ENCODE results near the gene MACF1.

DNA sequence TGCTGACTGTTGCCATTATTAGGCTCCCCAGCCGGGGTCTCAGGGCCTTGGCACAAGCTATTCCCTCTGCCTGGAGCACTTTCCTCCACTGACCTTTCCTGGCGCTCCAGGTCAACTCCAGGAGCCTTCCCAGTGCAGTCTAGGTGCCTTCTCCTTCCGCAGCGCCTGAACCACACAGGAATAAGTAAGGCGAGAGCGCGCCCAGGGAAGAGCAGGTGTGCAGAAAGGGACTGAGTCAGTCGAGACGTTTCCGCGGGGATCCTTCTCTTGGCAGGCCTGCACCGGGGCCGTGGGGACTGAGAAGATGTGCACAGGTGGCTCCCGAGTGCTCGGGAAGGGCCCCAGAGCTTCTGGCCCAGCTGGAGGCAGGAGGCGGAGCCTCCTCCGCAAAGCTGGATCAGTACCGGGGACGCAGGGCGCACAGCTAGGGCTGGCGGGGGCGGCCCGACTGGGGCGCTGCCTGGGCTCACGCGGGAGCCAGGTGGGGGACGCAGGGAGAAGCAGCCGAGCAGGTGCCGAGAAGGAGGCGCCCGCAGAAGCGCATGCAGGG, 286.2 kb downstream of the MACF1 start:
- TF ChIP-seq NFRKB (IDR thresholded peaks at IDR 0.05) (no peak), SP1 (IDR thresholded peaks at IDR 0.05) (no peak), ZNF384 (IDR thresholded peaks at IDR 0.05) (no peak), FOXM1 (IDR thresholded peaks at IDR 0.05; ENCODE audit: borderline replicate concordance) (no peak), CTBP1 (IDR thresholded peaks at IDR 0.05; ENCODE audit: borderline replicate concordance) (no peak), BHLHE40 (IDR thresholded peaks at IDR 0.05; ENCODE audit: borderline replicate concordance) (no peak), LEF1 (IDR thresholded peaks at IDR 0.05; ENCODE audit: borderline replicate concordance) (no peak), ELF4 (IDR thresholded peaks at IDR 0.05) (no peak), L3MBTL2 (conservative IDR thresholded peaks at IDR 0.05) (no peak), HDGF (IDR thresholded peaks at IDR 0.05; ENCODE audit: borderline replicate concordance) (no peak)

Measured in HEK293T (cell line).